ENCODE data around the gene KDM2A. TPM values are rescaled to one million over a fixed set of nuclear protein-coding genes. Genes with fewer than 3 reads are reported as not detected.
A peak's percentile ranks its signal among the peaks of the same experiment; 100 is the strongest.

KDM2A gene
- total RNA-seq, 6 experiments from 2014 or later = 23.8 to 37.1 (median 33.4) TPM

DNA sequence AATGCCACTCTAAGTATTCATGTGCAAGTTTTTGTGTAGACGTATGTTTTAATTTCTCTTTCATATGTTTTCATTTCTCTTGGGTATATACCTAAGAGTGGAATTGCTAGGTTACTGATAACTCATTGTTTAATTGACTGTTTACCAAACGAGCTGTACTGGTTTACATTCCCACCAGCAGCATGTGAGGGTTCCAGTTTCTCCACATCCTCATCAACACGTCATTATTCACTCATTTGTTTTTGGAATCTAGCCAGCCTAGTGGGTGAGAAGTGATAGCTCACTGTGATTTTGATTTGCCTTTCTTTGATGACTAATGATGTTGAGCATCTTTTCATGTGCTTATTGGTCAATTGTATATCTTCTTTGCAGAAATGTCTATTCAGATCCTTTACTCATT lies 174.0 kb downstream of the KDM2A start:
- Histone ChIP-seq H3K9me3 (no peaks in the 10 kb centered on the region), H3K27ac (no peak overlapping the region), H3K4me3 (no peak overlapping the region), H3K36me3 (peaks cover 0 to 11% (median 1%) of the 10 kb centered on the region in 4 donors), H3K4me1 (peaks cover 0 to 3% (median under 1%) of the 10 kb centered on the region in 4 donors), H3K27me3 (no peaks in the 10 kb centered on the region)
- no peak for TF ChIP-seq POLR2A (IDR thresholded peaks at IDR 0.05)
- TF ChIP-seq, protein P1, sequence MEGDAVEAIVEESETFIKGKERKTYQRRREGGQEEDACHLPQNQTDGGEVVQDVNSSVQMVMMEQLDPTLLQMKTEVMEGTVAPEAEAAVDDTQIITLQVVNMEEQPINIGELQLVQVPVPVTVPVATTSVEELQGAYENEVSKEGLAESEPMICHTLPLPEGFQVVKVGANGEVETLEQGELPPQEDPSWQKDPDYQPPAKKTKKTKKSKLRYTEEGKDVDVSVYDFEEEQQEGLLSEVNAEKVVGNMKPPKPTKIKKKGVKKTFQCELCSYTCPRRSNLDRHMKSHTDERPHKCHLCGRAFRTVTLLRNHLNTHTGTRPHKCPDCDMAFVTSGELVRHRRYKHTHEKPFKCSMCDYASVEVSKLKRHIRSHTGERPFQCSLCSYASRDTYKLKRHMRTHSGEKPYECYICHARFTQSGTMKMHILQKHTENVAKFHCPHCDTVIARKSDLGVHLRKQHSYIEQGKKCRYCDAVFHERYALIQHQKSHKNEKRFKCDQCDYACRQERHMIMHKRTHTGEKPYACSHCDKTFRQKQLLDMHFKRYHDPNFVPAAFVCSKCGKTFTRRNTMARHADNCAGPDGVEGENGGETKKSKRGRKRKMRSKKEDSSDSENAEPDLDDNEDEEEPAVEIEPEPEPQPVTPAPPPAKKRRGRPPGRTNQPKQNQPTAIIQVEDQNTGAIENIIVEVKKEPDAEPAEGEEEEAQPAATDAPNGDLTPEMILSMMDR (IDR thresholded peaks at IDR 0.05) = no peak
- WGBS (ENCODE audit: insufficient coverage, low coverage, low lambda C conversion rate, missing lambda C conversion rate) = 47% methylated on average over 3 of the region's 3 CpGs
- no peak for ATAC-seq
- no peak for DNase-seq
- intact Hi-C loops (cut with DNase I) = no loop called here

DNA sequence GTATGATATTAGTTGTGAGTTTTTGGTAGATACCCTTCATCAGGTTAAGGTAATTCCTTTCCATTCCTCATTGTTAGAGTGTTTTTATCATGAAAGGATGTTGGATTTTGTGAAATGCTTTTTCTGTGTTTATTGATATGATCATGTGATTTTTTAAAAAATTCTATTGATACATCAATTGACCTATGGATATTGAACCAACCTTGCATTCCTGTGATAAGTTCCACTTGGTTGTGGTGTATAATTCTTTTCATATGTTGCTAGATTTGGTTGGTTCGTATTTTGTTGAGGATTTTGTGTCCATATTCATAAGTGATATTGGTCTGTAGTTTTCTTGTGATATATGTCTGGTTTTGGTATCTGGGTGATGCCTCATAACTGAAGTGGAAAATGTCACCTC lies 176.8 kb downstream of the KDM2A start:
- TF ChIP-seq POLR2A (IDR thresholded peaks at IDR 0.05) = no peak
- TF ChIP-seq, protein P1 (IDR thresholded peaks at IDR 0.05) = no peak
- intact Hi-C loops (cut with DNase I) = no loop called here
- no peak for DNase-seq
- H3K27ac ChIP-seq = no peak overlapping the region
- no peaks in the 10 kb centered on the region for H3K9me3 ChIP-seq
- peaks cover 0 to 10% (median 3%) of the 10 kb centered on the region in 4 donors for H3K36me3 ChIP-seq
- no peak overlapping the region for H3K4me3 ChIP-seq
- no peaks in the 10 kb centered on the region for H3K27me3 ChIP-seq
- no peaks in the 10 kb centered on the region for H3K4me1 ChIP-seq
- ATAC-seq = no peak
- WGBS (ENCODE audit: insufficient coverage, low coverage, low lambda C conversion rate, missing lambda C conversion rate) = 83% methylated on average over 1 of the region's 1 CpG

DNA sequence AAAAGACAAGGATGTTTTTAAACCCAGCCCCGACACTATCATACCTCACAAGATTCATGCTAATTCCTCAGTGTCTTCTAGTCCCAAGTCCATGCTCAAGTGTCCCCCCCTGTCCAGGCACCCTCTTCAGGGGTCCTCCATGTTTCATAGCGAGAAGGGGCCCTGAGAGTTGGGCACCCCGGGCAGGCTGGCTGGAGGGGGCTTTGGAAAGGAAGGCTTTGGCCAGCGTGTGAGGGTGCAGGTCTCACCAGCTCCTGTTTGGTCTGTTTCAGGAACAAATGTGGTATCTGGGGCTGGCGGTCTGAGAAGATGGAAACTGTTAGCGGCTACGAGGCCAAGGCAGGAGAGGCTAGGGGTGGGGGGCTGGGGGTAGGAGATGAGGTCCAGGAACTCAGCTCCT lies 179.7 kb downstream of the KDM2A start:
- no peaks in the 10 kb centered on the region for H3K9me3 ChIP-seq
- DNase-seq (peak in 1 of 3 donors; percentile 40), ATAC-seq (no peak)
- H3K4me1 ChIP-seq = peaks cover 0 to 14% (median 5%) of the 10 kb centered on the region in 4 donors
- H3K27ac ChIP-seq = no peak overlapping the region
- peaks cover 0 to 11% (median 3%) of the 10 kb centered on the region in 4 donors for H3K36me3 ChIP-seq
- 95% methylated on average over 5 of the region's 7 CpGs for WGBS (ENCODE audit: insufficient coverage, low coverage, low lambda C conversion rate, missing lambda C conversion rate)
- no peak for TF ChIP-seq POLR2A (IDR thresholded peaks at IDR 0.05)
- TF ChIP-seq, protein P1 (IDR thresholded peaks at IDR 0.05) = no peak
- intact Hi-C loops (cut with DNase I) = no loop called here
- no peak overlapping the region for H3K4me3 ChIP-seq
- no peaks in the 10 kb centered on the region for H3K27me3 ChIP-seq

DNA sequence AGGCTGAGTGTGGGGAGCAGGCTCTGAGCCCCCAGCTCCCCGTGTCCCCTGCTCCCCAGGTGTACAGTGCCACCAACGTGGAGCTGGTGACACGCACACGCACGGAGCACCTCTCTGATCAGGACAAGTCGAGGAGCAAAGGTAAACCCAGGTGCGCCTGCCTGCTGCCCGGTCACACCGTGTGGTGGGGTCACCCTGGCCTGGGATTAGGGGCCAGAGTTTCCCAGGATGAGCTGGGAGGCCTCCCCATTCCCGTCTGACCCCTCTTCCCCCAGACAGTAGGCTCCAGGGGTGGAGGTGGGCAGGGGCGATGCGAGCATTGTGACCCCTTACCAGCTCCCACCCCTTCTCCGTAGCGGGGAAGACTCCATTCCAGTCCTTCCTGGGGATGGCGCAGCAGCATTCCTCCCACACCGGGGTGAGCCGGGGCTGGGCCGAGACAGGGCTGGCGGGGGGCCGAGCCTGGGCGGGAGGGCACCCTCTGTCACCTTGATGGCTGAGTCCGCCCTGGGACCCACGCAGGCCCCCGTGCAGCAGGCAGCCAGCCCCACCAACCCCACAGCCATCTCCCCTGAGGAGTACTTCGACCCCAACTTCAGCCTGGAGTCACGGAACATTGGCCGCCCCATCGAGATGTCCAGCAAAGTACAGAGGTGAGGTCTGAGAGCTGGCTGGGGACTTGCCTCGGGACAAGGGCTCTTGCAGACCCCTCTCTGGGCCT lies 180.6 kb downstream of the KDM2A start:
- peak in 1 of 3 donors; percentile 46 for DNase-seq
- ATAC-seq = no peak
- Histone ChIP-seq H3K9me3 (no peaks in the 10 kb centered on the region), H3K4me1 (peaks cover 0 to 21% (median 8%) of the 10 kb centered on the region in 4 donors), H3K4me3 (no peak overlapping the region), H3K27ac (no peak overlapping the region), H3K36me3 (peaks cover 0 to 11% (median 3%) of the 10 kb centered on the region in 4 donors), H3K27me3 (no peaks in the 10 kb centered on the region)
- no peak for TF ChIP-seq POLR2A (IDR thresholded peaks at IDR 0.05)
- TF ChIP-seq, protein P1 (IDR thresholded peaks at IDR 0.05) = no peak
- intact Hi-C loops (cut with DNase I) = no loop called here
- no CpG with 5 or more reads among the region's 29 CpGs for WGBS (ENCODE audit: insufficient coverage, low coverage, low lambda C conversion rate, missing lambda C conversion rate)
